ENCODE data around the gene NIBAN1. TPM values are rescaled to one million over a fixed set of nuclear protein-coding genes. Genes with fewer than 3 reads are reported as not detected.

Gene NIBAN1
- total and polyA plus RNA-seq, 9 of the 15 experiments (the other 6 are each of a cell fraction or from before 2014, with no cell fraction given), result 1.5 to 26.6 (median 16.2) TPM

DNA sequence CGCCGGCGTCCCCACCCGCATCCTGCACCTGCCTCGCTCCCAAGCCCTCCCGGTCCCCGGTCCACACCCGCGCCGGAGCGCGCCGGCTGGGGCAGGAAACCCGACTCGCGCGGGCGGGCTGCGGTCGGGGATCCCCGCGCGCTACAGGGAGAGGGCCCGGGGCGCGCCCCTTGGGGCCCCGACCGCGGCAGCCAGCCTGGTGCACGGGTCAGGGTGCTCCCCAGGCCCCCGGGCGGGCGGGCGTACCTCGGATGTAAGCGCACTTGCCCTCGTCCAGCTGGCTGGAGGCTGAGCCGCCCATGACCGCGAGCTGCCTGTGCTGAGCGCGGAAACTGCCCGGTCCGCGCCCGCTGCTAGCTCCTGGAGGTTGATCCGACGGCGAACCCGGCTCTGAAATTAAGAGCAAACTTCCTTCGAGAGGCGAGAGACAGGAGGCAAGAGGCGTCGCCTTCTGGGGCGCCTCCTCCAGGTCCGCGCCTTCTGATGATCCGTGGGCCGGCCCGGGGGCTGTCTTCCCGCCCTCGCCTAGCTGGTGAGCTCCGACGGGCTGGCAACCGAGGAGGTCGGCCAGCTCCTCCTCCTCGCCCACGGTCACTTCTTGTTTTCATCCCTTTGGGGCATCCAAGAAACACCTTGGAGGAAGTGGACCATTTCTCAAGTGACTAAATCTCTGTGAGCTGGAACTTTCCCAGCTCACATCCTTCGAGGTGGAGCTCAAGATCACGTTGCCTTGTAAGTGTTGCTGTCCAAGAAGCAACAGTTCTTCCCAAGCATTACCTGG, at the start of gene NIBAN1 (continued):
- TF ChIP-seq RBM39 (optimal IDR thresholded peaks at IDR 0.05; ENCODE audit: low read depth, low read length), result no peak
- peak; percentile 87 for TF ChIP-seq FUS (optimal IDR thresholded peaks at IDR 0.05; ENCODE audit: low read depth, low read length)
- TF ChIP-seq, protein P1, sequence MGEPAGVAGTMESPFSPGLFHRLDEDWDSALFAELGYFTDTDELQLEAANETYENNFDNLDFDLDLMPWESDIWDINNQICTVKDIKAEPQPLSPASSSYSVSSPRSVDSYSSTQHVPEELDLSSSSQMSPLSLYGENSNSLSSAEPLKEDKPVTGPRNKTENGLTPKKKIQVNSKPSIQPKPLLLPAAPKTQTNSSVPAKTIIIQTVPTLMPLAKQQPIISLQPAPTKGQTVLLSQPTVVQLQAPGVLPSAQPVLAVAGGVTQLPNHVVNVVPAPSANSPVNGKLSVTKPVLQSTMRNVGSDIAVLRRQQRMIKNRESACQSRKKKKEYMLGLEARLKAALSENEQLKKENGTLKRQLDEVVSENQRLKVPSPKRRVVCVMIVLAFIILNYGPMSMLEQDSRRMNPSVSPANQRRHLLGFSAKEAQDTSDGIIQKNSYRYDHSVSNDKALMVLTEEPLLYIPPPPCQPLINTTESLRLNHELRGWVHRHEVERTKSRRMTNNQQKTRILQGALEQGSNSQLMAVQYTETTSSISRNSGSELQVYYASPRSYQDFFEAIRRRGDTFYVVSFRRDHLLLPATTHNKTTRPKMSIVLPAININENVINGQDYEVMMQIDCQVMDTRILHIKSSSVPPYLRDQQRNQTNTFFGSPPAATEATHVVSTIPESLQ (CRISPR knock-in tag; IDR thresholded peaks at IDR 0.05), result no peak
- TF ChIP-seq SP1 (CRISPR knock-in tag; IDR thresholded peaks at IDR 0.05), result peak; percentile 57; the same call in 1 of the 2 replicates
- peak; percentile 74 for TF ChIP-seq EGR1 (conservative IDR thresholded peaks at IDR 0.05)
- TF ChIP-seq GABPB1 (CRISPR knock-in tag; IDR thresholded peaks at IDR 0.05), result peak; percentile 76
- peak; percentile 95 for TF ChIP-seq MTA1 (IDR thresholded peaks at IDR 0.05; ENCODE audit: borderline replicate concordance)
- peak; percentile 58; the same call in 1 of the 2 replicates for TF ChIP-seq ZNF431 (CRISPR knock-in tag; IDR thresholded peaks at IDR 0.05)
- 0 out of 2 replicates have a peak, but pooled peaks have one; percentile 19 for TF ChIP-seq MTA3 (IDR thresholded peaks at IDR 0.05; ENCODE audit: borderline replicate concordance)
- no peak for TF ChIP-seq HNRNPK (IDR thresholded peaks at IDR 0.05; ENCODE audit: low read depth, low read length, poor library complexity, severe bottlenecking)
- 0 out of 2 replicates have a peak, but pooled peaks have one; percentile 38 for TF ChIP-seq LCOR (CRISPR knock-in tag; IDR thresholded peaks at IDR 0.05)
- no peak for TF ChIP-seq ZNF324 (CRISPR knock-in tag; IDR thresholded peaks at IDR 0.05)
- peak in 1 of 3 experiments; percentile 51 for TF ChIP-seq YY1 (IDR thresholded peaks at IDR 0.05; ENCODE audit: borderline replicate concordance in 1 of 3, control insufficient read depth in 1 of 3, extremely low read depth in 1 of 3, insufficient read depth in 3 of 3, insufficient read length in 1 of 3, insufficient replicate concordance in 2 of 3, low read depth in 1 of 3, low read length in 2 of 3)
- TF ChIP-seq XRCC5 (IDR thresholded peaks at IDR 0.05; ENCODE audit: low read depth, low read length), result 0 out of 2 replicates have a peak, but pooled peaks have one; percentile 22
- TF ChIP-seq, protein P2, sequence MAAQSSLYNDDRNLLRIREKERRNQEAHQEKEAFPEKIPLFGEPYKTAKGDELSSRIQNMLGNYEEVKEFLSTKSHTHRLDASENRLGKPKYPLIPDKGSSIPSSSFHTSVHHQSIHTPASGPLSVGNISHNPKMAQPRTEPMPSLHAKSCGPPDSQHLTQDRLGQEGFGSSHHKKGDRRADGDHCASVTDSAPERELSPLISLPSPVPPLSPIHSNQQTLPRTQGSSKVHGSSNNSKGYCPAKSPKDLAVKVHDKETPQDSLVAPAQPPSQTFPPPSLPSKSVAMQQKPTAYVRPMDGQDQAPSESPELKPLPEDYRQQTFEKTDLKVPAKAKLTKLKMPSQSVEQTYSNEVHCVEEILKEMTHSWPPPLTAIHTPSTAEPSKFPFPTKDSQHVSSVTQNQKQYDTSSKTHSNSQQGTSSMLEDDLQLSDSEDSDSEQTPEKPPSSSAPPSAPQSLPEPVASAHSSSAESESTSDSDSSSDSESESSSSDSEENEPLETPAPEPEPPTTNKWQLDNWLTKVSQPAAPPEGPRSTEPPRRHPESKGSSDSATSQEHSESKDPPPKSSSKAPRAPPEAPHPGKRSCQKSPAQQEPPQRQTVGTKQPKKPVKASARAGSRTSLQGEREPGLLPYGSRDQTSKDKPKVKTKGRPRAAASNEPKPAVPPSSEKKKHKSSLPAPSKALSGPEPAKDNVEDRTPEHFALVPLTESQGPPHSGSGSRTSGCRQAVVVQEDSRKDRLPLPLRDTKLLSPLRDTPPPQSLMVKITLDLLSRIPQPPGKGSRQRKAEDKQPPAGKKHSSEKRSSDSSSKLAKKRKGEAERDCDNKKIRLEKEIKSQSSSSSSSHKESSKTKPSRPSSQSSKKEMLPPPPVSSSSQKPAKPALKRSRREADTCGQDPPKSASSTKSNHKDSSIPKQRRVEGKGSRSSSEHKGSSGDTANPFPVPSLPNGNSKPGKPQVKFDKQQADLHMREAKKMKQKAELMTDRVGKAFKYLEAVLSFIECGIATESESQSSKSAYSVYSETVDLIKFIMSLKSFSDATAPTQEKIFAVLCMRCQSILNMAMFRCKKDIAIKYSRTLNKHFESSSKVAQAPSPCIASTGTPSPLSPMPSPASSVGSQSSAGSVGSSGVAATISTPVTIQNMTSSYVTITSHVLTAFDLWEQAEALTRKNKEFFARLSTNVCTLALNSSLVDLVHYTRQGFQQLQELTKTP (IDR thresholded peaks at IDR 0.05; ENCODE audit: low read depth in 1 of 2, partially characterized antibody in 2 of 2), result no peak
- peak; percentile 67 for TF ChIP-seq CTBP1 (IDR thresholded peaks at IDR 0.05; ENCODE audit: borderline replicate concordance)
- TF ChIP-seq FOXP1 (CRISPR knock-in tag; IDR thresholded peaks at IDR 0.05), result peak; percentile 79; the same call in 1 of the 2 replicates
- peak; percentile 80 for TF ChIP-seq TAF7 (tag; IDR thresholded peaks at IDR 0.05)
- TF ChIP-seq CREB1 (IDR thresholded peaks at IDR 0.05), result peak; percentile 91
- peak; percentile 96 for TF ChIP-seq CREB1 (CRISPR knock-in tag; IDR thresholded peaks at IDR 0.05)
- peak; percentile 99 for TF ChIP-seq POLR2G (IDR thresholded peaks at IDR 0.05; ENCODE audit: low read depth, low read length)

Measured in K562 (cell line).